GM21447 (cell line): Measurements from ENCODE around the gene HOXB1.

Experiments
- ATAC-seq: cut with Tn5 transposase; IDR thresholded peaks from one replicate; pipeline ENCODE4 v1.9.1; 2021; ENCODE audit not compliant: unreplicated experiment

Gene HOXB1

GRCh38 chr17:48567646-48568354 is 37.0 kb upstream of the HOXB1 start:
- ATAC-seq: no peak

- no peak for ATAC-seq
Measured at GRCh38 chr17:48567209-48567608, 36.4 kb upstream of the HOXB1 start.

GRCh38 chr17:48566717-48567116 is 35.9 kb upstream of the HOXB1 start:
- ATAC-seq: no peak

- no peak for ATAC-seq
Measured at GRCh38 chr17:48565925-48566710, 35.3 kb upstream of the HOXB1 start.

- ATAC-seq: no peak
Measured at GRCh38 chr17:48565022-48565554, 34.3 kb upstream of the HOXB1 start.

- no peak for ATAC-seq
Measured at GRCh38 chr17:48564188-48565021, 33.6 kb upstream of the HOXB1 start.

GRCh38 chr17:48563867-48564187 is 33.0 kb upstream of the HOXB1 start:
- ATAC-seq: no peak

GRCh38 chr17:48563385-48563838 is 32.6 kb upstream of the HOXB1 start:
- no peak for ATAC-seq

GRCh38 chr17:48562934-48563333 is 32.1 kb upstream of the HOXB1 start:
- ATAC-seq: no peak

GRCh38 chr17:48561884-48562810 is 31.3 kb upstream of the HOXB1 start:
- peak; percentile 61 for ATAC-seq

GRCh38 chr17:48559840-48560817 is 29.3 kb upstream of the HOXB1 start:
- ATAC-seq: no peak

GRCh38 chr17:48559122-48559839 is 28.5 kb upstream of the HOXB1 start:
- ATAC-seq: no peak

- no peak for ATAC-seq
Measured at GRCh38 chr17:48558831-48559121, 28.0 kb upstream of the HOXB1 start.

GRCh38 chr17:48558057-48558830 is 27.4 kb upstream of the HOXB1 start:
- ATAC-seq: no peak

GRCh38 chr17:48556576-48557401 is 26.0 kb upstream of the HOXB1 start:
- ATAC-seq: no peak

GRCh38 chr17:48556229-48556575 is 25.4 kb upstream of the HOXB1 start:
- no peak for ATAC-seq
